GM12892 (cell line): ENCODE results near the gene TMEM132A.

ENCODE experiments used
- DNase-seq: peaks from one replicate; pipeline ENCODE4 v3.0.0; 2011; ENCODE audit not compliant: insufficient read length
- FAIRE-seq: peaks from 2 replicates; lab custom pipeline; 2011; peaks lifted over from hg19 to GRCh38; lab: Jason Lieb, UNC
- POLR2A ChIP-seq: IDR thresholded peaks from 2 replicates; pipeline ENCODE4 v1.6.1; 2011; ENCODE audit warnings: low read depth, low read length, control low read depth
- POLR2AphosphoS5 ChIP-seq: IDR thresholded peaks from 2 replicates; pipeline ENCODE4 v1.6.1; 2011; ENCODE audit warnings: low read depth, low read length, control low read depth
- TAF1 ChIP-seq: IDR thresholded peaks from 2 replicates; pipeline ENCODE4 v1.6.1; 2011; ENCODE audit warnings: low read depth, mild to moderate bottlenecking, control low read depth, low read length, borderline replicate concordance

Gene TMEM132A

GRCh38 chr11:60933416-60934123 lies 9.3 kb downstream of the TMEM132A start:
- peak; percentile 49 for TF ChIP-seq POLR2A
- TF ChIP-seq TAF1: no peak
- peak; percentile 36; the same call in 1 of the 2 replicates for TF ChIP-seq POLR2AphosphoS5
- no peak for FAIRE-seq
- no peak for DNase-seq

- DNase-seq (no peak), FAIRE-seq (no peak)
- TF ChIP-seq TAF1 (no peak), POLR2AphosphoS5 (peak; percentile 2; the same call in 1 of the 2 replicates)
Observed at GRCh38 chr11:60934124-60934789, 10.0 kb downstream of the TMEM132A start.

- DNase-seq (no peak), FAIRE-seq (peak; percentile 50)
- TF ChIP-seq TAF1 (no peak), POLR2AphosphoS5 (peak; percentile 74; the same call in 1 of the 2 replicates), POLR2A (peak; percentile 32)
Observed at GRCh38 chr11:60934790-60935605, 10.7 kb downstream of the TMEM132A start.

GRCh38 chr11:60935676-60936442 lies 11.6 kb downstream of the TMEM132A start:
- FAIRE-seq (peak; percentile 81), DNase-seq (no peak)
- TF ChIP-seq POLR2AphosphoS5: peak; percentile 59; the same call in 1 of the 2 replicates
- peak; percentile 54 for TF ChIP-seq POLR2A
- TF ChIP-seq TAF1: no peak

GRCh38 chr11:60936467-60937143 lies 12.3 kb downstream of the TMEM132A start:
- no peak for FAIRE-seq
- no peak for DNase-seq

GRCh38 chr11:60937144-60937527 lies 12.9 kb downstream of the TMEM132A start:
- TF ChIP-seq POLR2A (no peak), POLR2AphosphoS5 (no peak), TAF1 (no peak)
- FAIRE-seq (no peak), DNase-seq (no peak)

More at GRCh38 chr11:60936467-60937143, 12.3 kb downstream of the TMEM132A start:
- TF ChIP-seq POLR2AphosphoS5: peak; percentile 7
- TF ChIP-seq POLR2A: peak; percentile 40; the same call in 1 of the 2 replicates
- TF ChIP-seq TAF1: no peak

- TF ChIP-seq POLR2A: no peak; the same call in 1 of the 2 replicates
- no peak for TF ChIP-seq TAF1
- no peak; the same call in 1 of the 2 replicates for TF ChIP-seq POLR2AphosphoS5
- no peak for DNase-seq
- no peak for FAIRE-seq
Observed at GRCh38 chr11:60937811-60938210, 13.6 kb downstream of the TMEM132A start.

GRCh38 chr11:60938500-60938899 lies 14.2 kb downstream of the TMEM132A start:
- no peak for TF ChIP-seq TAF1
- TF ChIP-seq POLR2AphosphoS5: no peak
- TF ChIP-seq POLR2A: no peak
- DNase-seq (no peak), FAIRE-seq (no peak)

GRCh38 chr11:60939301-60939700 lies 15.0 kb downstream of the TMEM132A start:
- no peak for DNase-seq
- FAIRE-seq: no peak
- TF ChIP-seq TAF1 (no peak), POLR2AphosphoS5 (no peak; the same call in 1 of the 2 replicates), POLR2A (no peak)

GRCh38 chr11:60939855-60940254 lies 15.6 kb downstream of the TMEM132A start:
- no peak for FAIRE-seq
- TF ChIP-seq POLR2A (no peak; the same call in none of the 2 replicates), POLR2AphosphoS5 (peak; percentile 16; the same call in 1 of the 2 replicates)
- DNase-seq: no peak
